ENCODE measurements around the gene NIM1K.
"Not testable (repeated sequence)": the region's sequence is repeated elsewhere in the genome, so short reads cannot be mapped to it uniquely, and the experiment has no call there.

Gene NIM1K

GRCh38 chr5:43243270-43243669 is 51.2 kb downstream of the NIM1K start:
- no peak for TF ChIP-seq CTCF (IDR thresholded peaks at IDR 0.05)
- TF ChIP-seq ZFX (IDR thresholded peaks at IDR 0.05; ENCODE audit: borderline replicate concordance): no peak
- no peak overlapping the region for H3K27ac ChIP-seq

- no peak overlapping the region for H3K27ac ChIP-seq
- TF ChIP-seq CTCF (IDR thresholded peaks at IDR 0.05) (no peak), ZFX (IDR thresholded peaks at IDR 0.05; ENCODE audit: borderline replicate concordance) (no peak)
These were observed 53.0 kb downstream of the NIM1K start for GRCh38 chr5:43244823-43245565.

DNA sequence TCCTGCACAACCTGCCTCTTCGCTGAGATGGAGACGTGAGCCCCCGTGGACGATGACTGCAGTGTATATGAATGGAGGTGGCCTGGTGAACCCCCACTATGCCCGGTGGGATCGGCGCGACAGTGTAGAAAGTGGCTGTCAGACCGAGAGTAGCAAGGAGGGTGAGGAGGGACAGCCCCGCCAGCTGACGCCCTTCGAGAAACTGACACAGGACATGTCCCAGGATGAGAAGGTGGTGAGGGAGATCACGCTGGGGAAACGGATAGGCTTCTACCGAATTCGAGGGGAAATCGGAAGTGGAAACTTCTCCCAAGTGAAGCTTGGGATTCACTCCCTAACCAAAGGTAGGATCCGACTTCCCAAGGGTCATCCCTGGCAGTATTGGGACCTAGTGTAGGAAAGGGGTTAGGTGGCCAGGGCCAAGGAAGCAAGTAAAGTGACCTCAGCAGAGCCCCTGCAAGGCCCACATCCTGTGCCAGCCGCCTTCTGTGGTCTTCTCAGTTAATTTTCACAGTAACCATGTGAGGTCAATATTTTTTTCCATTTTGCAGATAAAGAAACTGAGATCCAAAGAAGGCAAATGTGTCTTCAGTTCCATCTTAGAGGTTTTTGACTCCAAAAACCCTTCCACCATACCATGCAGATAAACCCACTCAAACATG is 53.8 kb downstream of the NIM1K start:
- no peak overlapping the region for H3K27ac ChIP-seq
- no peak for TF ChIP-seq CTCF (IDR thresholded peaks at IDR 0.05)
- TF ChIP-seq ZFX (IDR thresholded peaks at IDR 0.05; ENCODE audit: borderline replicate concordance): no peak

- TF ChIP-seq CTCF (IDR thresholded peaks at IDR 0.05) (no peak), ZFX (IDR thresholded peaks at IDR 0.05; ENCODE audit: borderline replicate concordance) (no peak)
- no peak overlapping the region for H3K27ac ChIP-seq
These were observed 59.7 kb downstream of the NIM1K start for GRCh38 chr5:43251754-43252153.

DNA sequence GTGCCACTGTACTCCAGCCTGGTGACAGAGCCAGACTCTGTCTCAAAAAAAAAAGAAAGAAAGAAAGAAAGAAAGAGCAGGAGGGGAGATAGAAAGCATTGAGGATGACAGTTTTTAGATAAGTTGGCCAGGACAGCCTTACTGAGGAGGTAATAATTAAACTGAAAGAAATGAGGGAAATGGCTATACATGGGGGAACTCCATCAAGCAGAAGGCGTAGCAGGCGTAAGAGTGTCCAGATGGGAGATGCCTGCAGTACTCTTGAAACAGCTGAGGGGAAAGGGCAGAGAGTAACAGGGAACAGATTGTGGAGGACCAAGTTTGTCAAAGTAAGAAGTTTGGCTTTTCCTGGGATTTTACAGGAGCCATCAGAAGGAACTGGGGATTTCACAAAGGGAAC is 63.7 kb downstream of the NIM1K start:
- no peak overlapping the region for H3K27ac ChIP-seq
- TF ChIP-seq ZFX (IDR thresholded peaks at IDR 0.05; ENCODE audit: borderline replicate concordance): no peak
- no peak for TF ChIP-seq CTCF (IDR thresholded peaks at IDR 0.05)

DNA sequence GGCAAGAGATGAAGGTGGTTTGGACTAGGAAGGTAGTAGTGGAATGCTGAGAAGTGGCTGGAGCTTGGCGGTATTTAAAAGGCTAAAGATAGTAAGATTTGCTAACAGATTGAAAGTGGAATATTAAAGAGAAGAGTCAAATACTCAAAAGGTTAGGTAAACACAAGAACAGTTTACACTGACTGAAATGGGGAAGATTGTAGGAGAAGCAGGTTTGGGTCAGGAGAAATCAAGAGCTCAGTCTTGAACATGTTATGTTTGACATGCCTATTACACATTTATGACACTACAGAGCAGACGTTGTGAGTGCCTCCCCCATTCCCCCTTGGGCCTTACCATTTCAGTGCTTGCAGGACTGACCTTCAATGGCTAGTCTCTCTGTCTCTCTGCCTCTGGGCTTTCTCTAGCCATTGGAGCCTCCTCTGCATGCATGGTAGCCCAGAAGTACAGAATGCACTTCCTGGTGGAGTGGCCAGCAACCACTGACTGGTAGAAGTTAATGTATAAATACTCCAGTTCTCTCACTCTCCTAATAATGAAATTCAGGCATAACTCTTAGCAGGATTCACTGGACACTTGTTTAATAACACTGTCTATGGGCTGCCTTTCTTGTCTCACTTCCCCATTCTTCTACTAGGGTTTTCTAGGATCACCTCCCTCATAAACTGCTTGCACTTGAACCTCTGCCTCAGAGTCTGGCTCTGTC is 64.4 kb downstream of the NIM1K start:
- H3K27ac ChIP-seq: no peak overlapping the region
- TF ChIP-seq CTCF (IDR thresholded peaks at IDR 0.05): no peak
- TF ChIP-seq ZFX (IDR thresholded peaks at IDR 0.05; ENCODE audit: borderline replicate concordance): no peak

DNA sequence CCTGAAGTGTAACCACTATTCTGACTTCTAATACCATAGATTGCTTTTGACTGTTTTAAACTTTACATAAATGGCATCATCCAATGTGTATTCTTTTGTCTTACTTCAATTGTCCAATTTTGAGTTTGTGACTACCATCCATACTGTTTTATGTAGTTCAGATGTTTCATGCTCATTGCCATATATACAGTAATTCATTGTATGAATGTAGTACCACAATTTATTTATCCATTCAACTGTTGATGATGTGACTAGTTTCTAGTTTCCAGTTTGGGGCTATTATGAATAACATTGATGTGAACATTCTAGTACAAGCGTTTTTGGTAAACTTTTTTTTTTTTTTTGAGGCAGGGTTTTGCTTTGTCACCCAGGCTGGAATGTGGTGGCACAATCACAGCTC is 66.1 kb downstream of the NIM1K start:
- TF ChIP-seq CTCF (IDR thresholded peaks at IDR 0.05) (no peak), ZFX (IDR thresholded peaks at IDR 0.05; ENCODE audit: borderline replicate concordance) (no peak)
- no peak overlapping the region for H3K27ac ChIP-seq

- H3K27ac ChIP-seq: not testable (repeated sequence)
These were observed 70.2 kb downstream of the NIM1K start for GRCh38 chr5:43262269-43262668.
